ENCODE data around the gene IL17RA. TPM values are rescaled to one million over a fixed set of nuclear protein-coding genes. Genes with fewer than 3 reads are reported as not detected.
A peak's percentile ranks its signal among the peaks of the same experiment; 100 is the strongest.

The IL17RA gene
- total RNA-seq, 1 donor from 2014 or later, result 22.3 TPM

GRCh38 chr22:17104336-17104935 is 19.6 kb downstream of the IL17RA start:
- DNase-seq (ENCODE audit: low spot score) (no peak), ATAC-seq (no peak)
- intact Hi-C loops (cut with DNase I), result no loop called here

- ATAC-seq (no peak), DNase-seq (ENCODE audit: low spot score) (no peak)
- intact Hi-C loops (cut with DNase I), result no loop called here
Observed at GRCh38 chr22:17105143-17106129, 20.6 kb downstream of the IL17RA start.

DNA sequence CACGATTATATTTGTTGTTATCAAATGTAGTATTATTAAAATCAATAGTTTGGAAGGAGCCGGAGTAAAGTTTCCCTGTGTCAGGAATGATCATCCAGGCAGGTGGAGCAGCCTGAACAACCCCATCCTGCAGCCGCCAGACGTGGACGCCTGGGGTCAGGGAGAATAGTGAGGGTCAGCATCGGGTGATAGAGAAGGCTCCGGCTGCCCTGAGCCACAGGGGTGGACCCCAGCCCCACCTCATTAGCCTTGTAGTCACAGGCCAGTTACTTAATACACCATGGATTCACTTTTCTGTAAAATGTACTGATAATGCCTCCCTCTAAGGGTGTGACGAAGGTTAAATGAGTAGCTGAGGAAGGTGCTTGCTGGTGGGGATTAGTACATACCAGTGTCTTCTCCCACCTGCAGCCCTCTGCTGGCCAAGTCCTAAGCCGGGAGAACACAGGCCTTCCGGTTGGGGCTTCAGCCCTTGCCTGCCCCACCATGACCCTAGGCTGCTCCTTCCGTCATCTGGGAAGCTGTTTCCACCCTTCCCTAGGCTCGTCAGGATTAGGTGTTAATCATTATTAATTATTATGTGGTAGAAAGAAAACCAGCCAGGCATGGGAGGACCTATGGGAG is 21.5 kb downstream of the IL17RA start:
- intact Hi-C loops (cut with DNase I), result no loop called here
- no peak for DNase-seq (ENCODE audit: low spot score)

DNA sequence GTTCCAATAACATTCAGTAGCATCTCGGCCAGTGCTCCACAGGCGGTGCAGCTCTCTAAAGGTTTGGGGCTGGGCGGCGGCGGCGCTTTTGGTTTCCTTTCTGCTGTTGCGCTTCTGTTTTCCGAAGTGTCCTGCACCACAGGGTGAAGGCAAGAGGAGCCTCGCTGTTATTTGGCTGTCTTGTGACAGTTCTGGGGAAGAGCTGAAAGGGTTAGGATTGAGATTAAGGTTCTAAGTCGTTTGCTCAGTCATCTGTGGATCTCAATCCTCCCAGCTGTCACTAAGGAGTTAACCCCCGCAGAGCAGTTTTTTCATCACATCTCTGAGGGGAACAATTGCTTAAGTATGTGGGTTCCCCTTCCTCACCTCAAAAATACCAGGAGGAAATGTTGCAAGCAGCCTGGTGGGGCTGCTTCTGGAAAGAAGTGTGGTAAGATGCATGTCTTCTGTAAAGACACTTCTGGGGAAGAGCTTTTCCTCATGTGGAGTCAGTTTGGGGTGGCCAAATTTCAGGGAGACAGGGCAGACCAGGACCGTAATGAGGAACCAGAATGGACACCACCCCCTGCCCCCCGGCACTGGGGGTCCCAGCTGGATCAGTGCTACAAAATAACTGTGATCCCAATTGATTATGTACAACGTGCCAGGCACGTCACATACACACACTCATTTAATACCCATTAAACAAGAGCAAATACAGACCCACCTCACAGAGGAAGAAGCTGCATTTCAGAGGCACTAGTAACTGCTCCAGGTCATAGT is 22.2 kb downstream of the IL17RA start:
- ATAC-seq (peak; percentile 50), DNase-seq (ENCODE audit: low spot score) (no peak)
- intact Hi-C loops (cut with DNase I), result no loop called here

More for the DNA sequence above, 21.5 kb downstream of the IL17RA start:
- peak; percentile 29 for ATAC-seq

DNA sequence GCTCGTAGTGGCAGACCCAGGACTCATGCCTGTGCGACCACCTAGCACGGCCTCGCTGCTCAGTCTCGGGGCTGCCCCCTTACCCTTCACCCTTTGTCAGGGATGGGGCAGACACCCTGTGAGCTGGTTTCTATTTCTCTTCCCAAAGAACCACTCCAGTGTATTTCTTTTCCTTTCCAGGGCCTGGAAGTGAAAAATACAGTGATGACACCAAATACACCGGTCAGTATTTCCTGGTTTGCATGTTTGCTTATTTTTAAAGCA is 22.7 kb downstream of the IL17RA start:
- intact Hi-C loops (cut with DNase I), result no loop called here
- ATAC-seq (no peak), DNase-seq (ENCODE audit: low spot score) (no peak)

DNA sequence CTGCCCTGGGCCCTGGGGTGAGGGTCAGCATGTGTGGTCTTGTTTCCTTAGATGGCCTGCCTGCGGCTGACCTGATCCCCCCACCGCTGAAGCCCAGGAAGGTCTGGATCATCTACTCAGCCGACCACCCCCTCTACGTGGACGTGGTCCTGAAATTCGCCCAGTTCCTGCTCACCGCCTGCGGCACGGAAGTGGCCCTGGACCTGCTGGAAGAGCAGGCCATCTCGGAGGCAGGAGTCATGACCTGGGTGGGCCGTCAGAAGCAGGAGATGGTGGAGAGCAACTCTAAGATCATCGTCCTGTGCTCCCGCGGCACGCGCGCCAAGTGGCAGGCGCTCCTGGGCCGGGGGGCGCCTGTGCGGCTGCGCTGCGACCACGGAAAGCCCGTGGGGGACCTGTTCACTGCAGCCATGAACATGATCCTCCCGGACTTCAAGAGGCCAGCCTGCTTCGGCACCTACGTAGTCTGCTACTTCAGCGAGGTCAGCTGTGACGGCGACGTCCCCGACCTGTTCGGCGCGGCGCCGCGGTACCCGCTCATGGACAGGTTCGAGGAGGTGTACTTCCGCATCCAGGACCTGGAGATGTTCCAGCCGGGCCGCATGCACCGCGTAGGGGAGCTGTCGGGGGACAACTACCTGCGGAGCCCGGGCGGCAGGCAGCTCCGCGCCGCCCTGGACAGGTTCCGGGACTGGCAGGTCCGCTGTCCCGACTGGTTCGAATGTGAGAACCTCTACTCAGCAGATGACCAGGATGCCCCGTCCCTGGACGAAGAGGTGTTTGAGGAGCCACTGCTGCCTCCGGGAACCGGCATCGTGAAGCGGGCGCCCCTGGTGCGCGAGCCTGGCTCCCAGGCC is 23.7 kb downstream of the IL17RA start:
- DNase-seq (ENCODE audit: low spot score) (no peak), ATAC-seq (no peak)
- intact Hi-C loops (cut with DNase I), result no loop called here

- no peak for DNase-seq (ENCODE audit: low spot score)
- intact Hi-C loops (cut with DNase I), result no loop called here
- no peak for ATAC-seq
Observed at GRCh38 chr22:17109113-17109865, 24.5 kb downstream of the IL17RA start.

GRCh38 chr22:17109976-17110375 is 25.2 kb downstream of the IL17RA start:
- ATAC-seq (no peak), DNase-seq (ENCODE audit: low spot score) (no peak)
- intact Hi-C loops (cut with DNase I), result no loop called here

- intact Hi-C loops (cut with DNase I), result no loop called here
- DNase-seq (ENCODE audit: low spot score) (no peak), ATAC-seq (no peak)
Observed at GRCh38 chr22:17110791-17111550, 26.2 kb downstream of the IL17RA start.

- intact Hi-C loops (cut with DNase I), result no loop called here
Observed at GRCh38 chr22:17112491-17113042, 27.8 kb downstream of the IL17RA start.

DNA sequence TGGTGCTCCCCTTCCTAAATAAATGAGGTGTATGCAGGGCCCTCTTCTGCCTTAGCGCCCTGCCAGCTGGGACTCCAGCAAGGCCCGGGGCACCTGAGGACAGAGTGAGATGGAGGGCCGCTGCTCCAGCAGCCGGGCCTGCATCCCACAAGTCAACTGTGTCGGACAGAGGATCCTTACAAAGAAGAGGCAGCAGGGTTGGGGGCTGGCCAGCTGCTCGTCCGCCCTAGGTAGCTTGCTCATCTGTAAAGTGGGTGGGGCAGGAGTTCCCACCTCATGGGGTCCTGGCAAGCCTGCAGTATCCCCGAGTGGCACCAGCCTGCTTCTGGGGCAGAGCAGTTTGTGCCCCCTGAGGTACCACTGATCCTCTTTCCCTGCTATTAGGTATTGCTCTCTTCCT is 28.8 kb downstream of the IL17RA start:
- intact Hi-C loops (cut with DNase I), result no loop called here
- ATAC-seq (no peak), DNase-seq (ENCODE audit: low spot score) (no peak)

More at GRCh38 chr22:17112491-17113042, 27.8 kb downstream of the IL17RA start:
- no peak for DNase-seq (ENCODE audit: low spot score)
- ATAC-seq, result no peak

DNA sequence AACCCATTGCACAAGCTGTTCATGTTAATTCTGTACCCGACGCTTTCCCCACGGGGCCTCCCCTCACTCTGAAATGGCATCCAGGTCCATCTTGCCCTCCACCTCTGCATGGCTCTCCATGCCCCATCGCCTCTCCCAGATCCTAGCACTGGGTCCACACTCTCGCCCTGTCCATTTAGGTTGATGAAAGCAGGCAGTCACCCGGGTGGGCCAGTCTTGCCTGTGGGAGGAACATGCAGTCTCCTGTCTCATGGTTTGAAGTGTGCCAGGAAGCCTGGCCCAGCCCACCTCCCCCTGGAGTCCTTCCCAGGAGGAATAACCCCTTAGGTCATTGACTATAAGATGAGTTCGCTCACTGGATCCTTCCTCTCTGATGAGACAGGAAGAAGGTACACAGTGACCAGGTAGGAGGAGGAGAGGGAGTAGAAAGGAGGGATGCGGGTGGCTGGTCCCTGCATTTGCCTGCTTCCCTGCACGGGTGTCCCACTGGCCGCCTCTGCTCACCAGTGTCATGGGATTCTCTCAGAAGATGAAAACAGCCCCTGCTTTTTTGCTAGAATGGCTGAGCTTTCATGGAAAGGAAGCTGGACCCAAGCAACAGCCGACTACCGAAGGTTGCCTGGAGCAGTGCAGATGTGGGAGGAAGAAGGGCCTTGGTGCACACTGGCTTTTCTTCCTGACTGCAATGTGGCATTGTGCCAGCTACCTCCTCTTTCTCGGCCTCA is 29.5 kb downstream of the IL17RA start:
- no peak for DNase-seq (ENCODE audit: low spot score)
- ATAC-seq, result no peak
- intact Hi-C loops (cut with DNase I), result no loop called here

GRCh38 chr22:17114898-17115235 is 30.1 kb downstream of the IL17RA start:
- intact Hi-C loops (cut with DNase I), result no loop called here
- DNase-seq (ENCODE audit: low spot score), result no peak
- no peak for ATAC-seq

GRCh38 chr22:17115236-17115635 is 30.4 kb downstream of the IL17RA start:
- no peak for ATAC-seq
- DNase-seq (ENCODE audit: low spot score), result no peak
- intact Hi-C loops (cut with DNase I), result no loop called here

GRCh38 chr22:17115945-17116565 is 31.3 kb downstream of the IL17RA start:
- intact Hi-C loops (cut with DNase I), result no loop called here
- ATAC-seq, result no peak
- DNase-seq (ENCODE audit: low spot score), result no peak

Data from sciatic nerve (tissue), 2 donors.